Omental fat pad (tissue), 4 donors: ENCODE results near the gene NUDT7. TPM values are rescaled to one million over a fixed set of nuclear protein-coding genes. Genes with fewer than 3 reads are reported as not detected.

ENCODE experiments used
- ATAC-seq: fragments of 150-250 bp; one replicate; pipeline ENCODE4 v1.9.1; 2016; ENCODE audit warnings: mild to moderate bottlenecking, moderate library complexity; ENCODE audit not compliant: low FRiP score
- DNase-seq: peaks from one replicate; pipeline ENCODE4 v3.0.0-alpha.2; 2019; ENCODE audit warnings: low spot score
- total RNA-seq, 4 donors: library from RNA; depleted of rRNA; stranded (reverse); fragments of >200 nt; gene quantifications; one replicate each; pipeline ENCODE4 v1.1.0, GENCODE V29; 2016
- TF ChIP-seq, protein P1 (sequence below), 3 donors: fragments of 450-650 bp; IDR thresholded peaks; one replicate each; pipeline ENCODE4 v1.5.1; 2016 to 2017; ENCODE audit warnings: antibody characterized with exemption in 3 of 3, mild to moderate bottlenecking in 3 of 3, moderate library complexity in 2 of 3

NUDT7 gene
- total RNA-seq, 4 donors from 2014 or later: 4.4 to 20.0 (median 12.4) TPM

DNA sequence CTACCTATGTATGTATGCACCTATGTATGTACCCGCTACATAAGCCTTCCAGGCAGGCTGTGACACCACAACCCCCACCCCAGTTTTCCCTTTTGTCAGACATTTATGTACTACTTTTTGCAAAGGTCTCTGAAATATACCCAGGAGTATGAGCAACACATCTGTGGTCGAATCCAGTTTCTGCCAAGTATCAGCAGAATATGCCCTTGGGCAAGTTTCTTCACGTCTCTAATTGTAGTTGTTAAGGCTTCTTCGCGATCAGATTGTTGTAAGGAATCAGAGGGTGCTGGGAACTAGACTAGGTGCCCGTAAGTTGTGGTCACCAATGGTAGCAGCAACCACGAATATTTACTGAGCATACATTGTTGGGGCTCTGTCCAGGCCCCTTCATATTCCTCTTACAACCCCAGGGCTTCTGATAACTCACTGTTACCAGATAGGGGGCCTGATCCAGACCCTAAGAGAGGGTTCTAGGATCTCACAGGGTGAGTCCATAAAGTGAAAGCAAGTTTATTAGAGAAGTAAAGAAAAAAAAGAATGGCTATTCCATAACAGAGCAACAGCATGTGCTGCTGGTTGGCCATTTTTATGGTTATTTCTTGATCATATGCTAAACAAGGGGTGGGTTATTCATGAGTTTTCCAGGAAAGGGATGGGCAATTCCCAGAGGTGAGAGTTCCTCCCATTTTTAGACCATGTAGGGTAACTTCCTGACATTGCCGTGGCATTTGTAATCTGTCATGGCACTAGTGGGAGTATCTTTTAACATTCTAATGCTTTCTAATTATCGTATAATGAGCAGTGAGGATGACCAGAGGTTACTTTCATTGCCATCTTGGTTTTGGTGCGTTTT, 16.6 kb downstream of the NUDT7 start:
- ATAC-seq (no peak), DNase-seq (no peak)
- TF ChIP-seq, protein P1, sequence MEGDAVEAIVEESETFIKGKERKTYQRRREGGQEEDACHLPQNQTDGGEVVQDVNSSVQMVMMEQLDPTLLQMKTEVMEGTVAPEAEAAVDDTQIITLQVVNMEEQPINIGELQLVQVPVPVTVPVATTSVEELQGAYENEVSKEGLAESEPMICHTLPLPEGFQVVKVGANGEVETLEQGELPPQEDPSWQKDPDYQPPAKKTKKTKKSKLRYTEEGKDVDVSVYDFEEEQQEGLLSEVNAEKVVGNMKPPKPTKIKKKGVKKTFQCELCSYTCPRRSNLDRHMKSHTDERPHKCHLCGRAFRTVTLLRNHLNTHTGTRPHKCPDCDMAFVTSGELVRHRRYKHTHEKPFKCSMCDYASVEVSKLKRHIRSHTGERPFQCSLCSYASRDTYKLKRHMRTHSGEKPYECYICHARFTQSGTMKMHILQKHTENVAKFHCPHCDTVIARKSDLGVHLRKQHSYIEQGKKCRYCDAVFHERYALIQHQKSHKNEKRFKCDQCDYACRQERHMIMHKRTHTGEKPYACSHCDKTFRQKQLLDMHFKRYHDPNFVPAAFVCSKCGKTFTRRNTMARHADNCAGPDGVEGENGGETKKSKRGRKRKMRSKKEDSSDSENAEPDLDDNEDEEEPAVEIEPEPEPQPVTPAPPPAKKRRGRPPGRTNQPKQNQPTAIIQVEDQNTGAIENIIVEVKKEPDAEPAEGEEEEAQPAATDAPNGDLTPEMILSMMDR (IDR thresholded peaks at IDR 0.05): no peak

DNA sequence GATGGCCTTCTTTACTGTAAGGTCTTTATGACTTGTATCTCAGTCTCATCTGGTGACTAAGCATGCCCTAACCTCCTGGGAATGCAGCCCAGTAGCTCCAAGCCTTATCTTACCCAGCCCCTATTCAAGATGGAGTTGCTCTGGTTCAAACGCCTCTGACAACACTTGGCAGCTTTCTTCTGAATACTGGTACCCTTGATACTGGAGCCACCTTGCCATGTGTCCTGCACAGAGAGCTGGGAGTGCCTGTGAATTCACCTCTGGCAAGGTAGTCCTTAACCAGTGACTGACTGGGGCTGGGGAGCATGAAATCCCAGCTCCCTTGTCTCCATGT, 17.2 kb downstream of the NUDT7 start:
- ATAC-seq (no peak), DNase-seq (no peak)
- TF ChIP-seq, protein P1 (IDR thresholded peaks at IDR 0.05): no peak

DNA sequence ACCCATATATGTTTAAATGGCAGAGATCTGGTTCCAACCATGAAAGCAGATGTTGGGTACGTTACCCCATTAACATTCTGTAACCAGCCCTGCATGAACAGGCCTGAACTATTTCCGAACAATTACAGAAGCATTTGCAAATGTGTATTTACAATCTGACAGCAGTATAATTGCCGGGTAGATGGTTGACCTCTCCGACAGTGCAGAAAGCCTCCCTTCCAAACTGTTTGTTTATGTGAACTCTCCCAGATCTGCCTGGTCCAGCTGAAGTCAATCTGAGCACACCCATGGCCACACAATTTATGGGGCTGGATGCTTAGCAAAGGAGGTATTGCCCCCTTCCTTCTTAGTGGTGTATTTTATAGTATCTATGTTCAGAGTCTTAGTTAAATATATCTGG, 21.8 kb downstream of the NUDT7 start:
- TF ChIP-seq, protein P1 (IDR thresholded peaks at IDR 0.05): no peak
- DNase-seq (no peak), ATAC-seq (no peak)

DNA sequence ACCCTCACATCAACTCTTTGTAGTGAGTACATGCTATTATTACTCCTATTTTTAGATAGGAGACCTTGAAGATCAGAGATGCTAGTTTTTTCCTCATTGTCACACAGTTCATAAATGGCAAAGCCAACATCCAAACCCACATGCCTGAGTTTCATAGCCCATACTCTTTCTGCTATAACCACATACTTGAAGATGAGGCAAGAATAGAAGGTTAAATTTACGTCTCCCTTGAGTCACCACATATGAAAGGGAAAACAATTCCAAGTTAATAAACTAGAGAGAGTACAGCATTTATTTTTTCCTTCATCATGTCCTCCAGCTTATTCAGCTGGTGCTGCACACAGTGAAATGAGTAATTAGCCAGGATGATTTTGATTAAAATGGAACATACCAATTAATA, 23.7 kb downstream of the NUDT7 start:
- ATAC-seq (no peak), DNase-seq (no peak)
- TF ChIP-seq, protein P1 (IDR thresholded peaks at IDR 0.05): no peak

DNA sequence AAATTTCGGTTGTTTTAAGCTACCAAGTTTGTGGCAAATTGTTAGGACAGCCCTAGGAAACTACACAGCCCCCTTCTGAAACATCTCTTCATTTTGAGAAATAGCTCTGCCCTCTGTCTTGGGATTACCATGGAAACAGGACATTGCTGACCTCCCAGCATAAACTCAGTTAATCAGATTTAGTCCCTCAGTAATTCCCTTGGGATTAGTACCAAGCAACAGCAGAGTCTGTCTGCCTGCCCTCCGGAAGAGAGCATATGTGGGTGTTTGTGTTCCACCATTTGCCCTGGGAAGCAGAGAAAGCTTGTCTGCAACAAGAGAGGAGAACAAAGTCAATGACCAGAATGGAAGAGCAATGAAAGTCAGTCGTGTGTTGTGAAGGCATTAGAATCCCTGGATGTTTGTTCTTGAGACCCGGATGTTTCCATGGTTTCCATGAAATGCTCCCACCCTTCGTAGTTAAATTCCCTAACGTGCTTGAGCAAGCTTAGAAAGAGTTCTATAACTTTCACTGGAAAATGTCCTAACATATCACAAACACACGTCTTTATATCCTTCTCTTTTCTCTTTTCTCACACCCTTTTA, 26.2 kb downstream of the NUDT7 start:
- TF ChIP-seq, protein P1 (IDR thresholded peaks at IDR 0.05): no peak
- DNase-seq (no peak), ATAC-seq (no peak)

DNA sequence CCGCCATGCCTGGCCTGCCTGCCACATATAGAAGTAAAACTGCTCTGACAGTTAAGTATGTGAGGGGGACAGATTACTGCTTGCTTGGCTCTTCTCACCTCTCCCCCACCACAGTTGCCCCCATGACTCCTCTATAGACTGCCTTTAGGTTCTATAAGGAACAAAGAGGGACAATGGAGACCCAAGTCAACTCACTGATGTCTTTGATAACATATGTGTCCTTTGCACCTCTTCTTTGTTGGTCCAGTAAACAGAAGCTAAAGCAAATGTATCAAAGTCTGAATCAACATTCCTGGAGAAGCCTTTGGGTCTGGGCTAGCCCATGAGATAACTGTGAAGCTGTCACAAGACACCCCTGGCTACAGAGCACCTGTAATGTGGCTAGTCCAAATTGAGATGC, 27.1 kb downstream of the NUDT7 start:
- ATAC-seq (no peak), DNase-seq (no peak)

More for the DNA sequence above, 27.1 kb downstream of the NUDT7 start:
- TF ChIP-seq, protein P1 (IDR thresholded peaks at IDR 0.05): no peak
